SK-N-SH (cell line): ENCODE results near the gene ESRP2.

Experiments
- ELF1 ChIP-seq: IDR thresholded peaks from 2 replicates; pipeline ENCODE4 v1.4.0; 2012
- EZH2phosphoT487 ChIP-seq: fragments of 200-600 bp; sonication (generic); IDR thresholded peaks from 2 replicates; pipeline ENCODE4 v1.6.1; 2017; ENCODE audit warnings: low read depth, mixed run types, mild to moderate bottlenecking, antibody characterized with exemption, moderate library complexity, borderline replicate concordance
- RCOR1 ChIP-seq: fragments of 150-350 bp; IDR thresholded peaks from 2 replicates; pipeline ENCODE4 v1.6.1; 2017; ENCODE audit warnings: antibody characterized with exemption, low read length
- SIN3A ChIP-seq: IDR thresholded peaks from 2 replicates; pipeline ENCODE4 v1.6.1; 2012; ENCODE audit warnings: low read depth, mild to moderate bottlenecking, low read length, moderate library complexity, borderline replicate concordance
- SMC3 ChIP-seq: IDR thresholded peaks from 2 replicates; pipeline ENCODE4 v1.6.1; 2012; ENCODE audit warnings: low read depth, low read length, improper control_type of control experiment
- TAF1 ChIP-seq: IDR thresholded peaks from 2 replicates; pipeline ENCODE4 v1.6.1; 2012; ENCODE audit warnings: low read depth, mild to moderate bottlenecking, low read length, moderate library complexity, borderline replicate concordance
- YY1 ChIP-seq: IDR thresholded peaks from 2 replicates; pipeline ENCODE4 v1.4.0; 2012; ENCODE audit warnings: low read depth, mild to moderate bottlenecking
- TF ChIP-seq, protein P1 (sequence below): fragments of 200-600 bp; sonication (generic); IDR thresholded peaks from 2 replicates; pipeline ENCODE4 v1.6.1; 2017; ENCODE audit warnings: antibody characterized with exemption, mild to moderate bottlenecking, moderate library complexity
- TF ChIP-seq, protein P2 (sequence below): IDR thresholded peaks from 2 replicates; pipeline ENCODE4 v1.4.0; 2012; ENCODE audit warnings: low read depth
- TF ChIP-seq, protein P3 (sequence below): fragments of 150-350 bp; IDR thresholded peaks from 2 replicates; pipeline ENCODE4 v1.6.1; 2017; ENCODE audit warnings: antibody characterized with exemption, low read length, low read depth, borderline replicate concordance
- TF ChIP-seq, protein P4 (sequence below): IDR thresholded peaks from 2 replicates; pipeline ENCODE4; 2012

DNA sequence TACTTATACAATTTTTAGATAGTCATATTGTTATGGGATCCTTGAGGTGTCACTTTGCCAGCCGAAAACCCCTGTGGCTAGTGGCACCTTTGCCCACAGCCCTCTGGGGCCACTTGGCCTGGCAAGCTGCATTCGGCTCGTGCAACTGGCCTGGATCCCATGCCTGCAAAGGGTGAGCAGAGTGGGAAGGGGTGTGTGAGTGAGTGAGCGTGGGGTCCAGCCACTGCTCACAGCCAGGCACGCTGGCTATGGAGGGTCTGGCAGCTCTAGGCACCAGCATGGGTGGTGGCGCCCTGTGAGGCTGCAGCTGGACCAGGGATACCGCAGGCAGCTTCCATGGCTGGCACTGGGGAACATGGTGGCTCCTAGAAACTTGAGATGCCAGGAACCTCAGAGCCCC is 49.0 kb downstream of the ESRP2 start:
- TF ChIP-seq SMC3 (no peak), ELF1 (no peak), SIN3A (no peak), RCOR1 (no peak), TAF1 (no peak), EZH2phosphoT487 (no peak), YY1 (no peak)
- TF ChIP-seq, protein P1, sequence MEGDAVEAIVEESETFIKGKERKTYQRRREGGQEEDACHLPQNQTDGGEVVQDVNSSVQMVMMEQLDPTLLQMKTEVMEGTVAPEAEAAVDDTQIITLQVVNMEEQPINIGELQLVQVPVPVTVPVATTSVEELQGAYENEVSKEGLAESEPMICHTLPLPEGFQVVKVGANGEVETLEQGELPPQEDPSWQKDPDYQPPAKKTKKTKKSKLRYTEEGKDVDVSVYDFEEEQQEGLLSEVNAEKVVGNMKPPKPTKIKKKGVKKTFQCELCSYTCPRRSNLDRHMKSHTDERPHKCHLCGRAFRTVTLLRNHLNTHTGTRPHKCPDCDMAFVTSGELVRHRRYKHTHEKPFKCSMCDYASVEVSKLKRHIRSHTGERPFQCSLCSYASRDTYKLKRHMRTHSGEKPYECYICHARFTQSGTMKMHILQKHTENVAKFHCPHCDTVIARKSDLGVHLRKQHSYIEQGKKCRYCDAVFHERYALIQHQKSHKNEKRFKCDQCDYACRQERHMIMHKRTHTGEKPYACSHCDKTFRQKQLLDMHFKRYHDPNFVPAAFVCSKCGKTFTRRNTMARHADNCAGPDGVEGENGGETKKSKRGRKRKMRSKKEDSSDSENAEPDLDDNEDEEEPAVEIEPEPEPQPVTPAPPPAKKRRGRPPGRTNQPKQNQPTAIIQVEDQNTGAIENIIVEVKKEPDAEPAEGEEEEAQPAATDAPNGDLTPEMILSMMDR, result no peak
- TF ChIP-seq, protein P2, sequence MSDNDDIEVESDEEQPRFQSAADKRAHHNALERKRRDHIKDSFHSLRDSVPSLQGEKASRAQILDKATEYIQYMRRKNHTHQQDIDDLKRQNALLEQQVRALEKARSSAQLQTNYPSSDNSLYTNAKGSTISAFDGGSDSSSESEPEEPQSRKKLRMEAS, result no peak
- TF ChIP-seq, protein P3, sequence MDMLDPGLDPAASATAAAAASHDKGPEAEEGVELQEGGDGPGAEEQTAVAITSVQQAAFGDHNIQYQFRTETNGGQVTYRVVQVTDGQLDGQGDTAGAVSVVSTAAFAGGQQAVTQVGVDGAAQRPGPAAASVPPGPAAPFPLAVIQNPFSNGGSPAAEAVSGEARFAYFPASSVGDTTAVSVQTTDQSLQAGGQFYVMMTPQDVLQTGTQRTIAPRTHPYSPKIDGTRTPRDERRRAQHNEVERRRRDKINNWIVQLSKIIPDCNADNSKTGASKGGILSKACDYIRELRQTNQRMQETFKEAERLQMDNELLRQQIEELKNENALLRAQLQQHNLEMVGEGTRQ, result no peak
- TF ChIP-seq, protein P4, sequence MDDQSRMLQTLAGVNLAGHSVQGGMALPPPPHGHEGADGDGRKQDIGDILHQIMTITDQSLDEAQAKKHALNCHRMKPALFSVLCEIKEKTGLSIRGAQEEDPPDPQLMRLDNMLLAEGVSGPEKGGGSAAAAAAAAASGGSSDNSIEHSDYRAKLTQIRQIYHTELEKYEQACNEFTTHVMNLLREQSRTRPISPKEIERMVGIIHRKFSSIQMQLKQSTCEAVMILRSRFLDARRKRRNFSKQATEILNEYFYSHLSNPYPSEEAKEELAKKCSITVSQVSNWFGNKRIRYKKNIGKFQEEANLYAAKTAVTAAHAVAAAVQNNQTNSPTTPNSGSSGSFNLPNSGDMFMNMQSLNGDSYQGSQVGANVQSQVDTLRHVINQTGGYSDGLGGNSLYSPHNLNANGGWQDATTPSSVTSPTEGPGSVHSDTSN, result no peak
